ENCODE data around the gene C10orf90.
"Not testable (repeated sequence)": the region's sequence is repeated elsewhere in the genome, so short reads cannot be mapped to it uniquely, and the experiment has no call there.

Gene C10orf90

DNA sequence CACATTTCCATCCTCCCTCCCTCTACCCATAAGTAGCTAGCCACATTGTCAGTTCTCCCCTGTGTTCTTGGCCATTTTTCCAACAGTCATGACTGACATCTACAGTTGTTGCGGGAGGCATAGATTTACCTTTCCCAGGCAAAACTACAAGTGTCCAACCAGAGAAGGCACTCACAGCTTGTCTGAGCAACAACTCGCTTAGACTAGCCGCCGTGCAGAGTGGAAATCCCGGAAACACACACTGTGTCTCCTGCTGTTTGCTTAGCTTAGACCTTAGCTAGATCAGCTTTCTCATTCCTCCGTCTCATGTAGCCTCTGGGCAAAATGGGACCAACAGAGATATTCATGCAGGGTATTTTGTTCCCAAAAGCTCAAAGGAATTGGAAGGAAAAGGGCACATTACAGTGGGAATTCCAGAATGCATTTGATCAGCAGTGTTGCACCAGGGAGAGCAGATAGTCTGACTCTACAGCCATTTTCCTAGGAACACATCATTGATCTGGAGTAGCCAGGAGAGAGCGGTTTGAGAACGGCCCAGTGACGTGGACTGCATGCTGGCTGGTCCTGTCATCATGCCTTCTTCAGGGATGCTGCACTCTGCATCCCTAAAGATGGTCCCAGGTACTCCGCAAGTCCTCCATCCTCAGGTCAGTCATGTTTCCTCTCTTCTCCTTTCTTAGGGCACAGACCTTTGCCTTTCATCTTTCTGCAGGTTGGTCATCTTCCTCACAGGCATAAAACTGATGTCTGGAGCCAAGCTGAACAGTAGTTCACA lies 89.4 kb downstream of the C10orf90 start:
- no peak for DNase-seq

GRCh38 chr10:126576336-126576735 lies 94.2 kb downstream of the C10orf90 start:
- DNase-seq: no peak

DNA sequence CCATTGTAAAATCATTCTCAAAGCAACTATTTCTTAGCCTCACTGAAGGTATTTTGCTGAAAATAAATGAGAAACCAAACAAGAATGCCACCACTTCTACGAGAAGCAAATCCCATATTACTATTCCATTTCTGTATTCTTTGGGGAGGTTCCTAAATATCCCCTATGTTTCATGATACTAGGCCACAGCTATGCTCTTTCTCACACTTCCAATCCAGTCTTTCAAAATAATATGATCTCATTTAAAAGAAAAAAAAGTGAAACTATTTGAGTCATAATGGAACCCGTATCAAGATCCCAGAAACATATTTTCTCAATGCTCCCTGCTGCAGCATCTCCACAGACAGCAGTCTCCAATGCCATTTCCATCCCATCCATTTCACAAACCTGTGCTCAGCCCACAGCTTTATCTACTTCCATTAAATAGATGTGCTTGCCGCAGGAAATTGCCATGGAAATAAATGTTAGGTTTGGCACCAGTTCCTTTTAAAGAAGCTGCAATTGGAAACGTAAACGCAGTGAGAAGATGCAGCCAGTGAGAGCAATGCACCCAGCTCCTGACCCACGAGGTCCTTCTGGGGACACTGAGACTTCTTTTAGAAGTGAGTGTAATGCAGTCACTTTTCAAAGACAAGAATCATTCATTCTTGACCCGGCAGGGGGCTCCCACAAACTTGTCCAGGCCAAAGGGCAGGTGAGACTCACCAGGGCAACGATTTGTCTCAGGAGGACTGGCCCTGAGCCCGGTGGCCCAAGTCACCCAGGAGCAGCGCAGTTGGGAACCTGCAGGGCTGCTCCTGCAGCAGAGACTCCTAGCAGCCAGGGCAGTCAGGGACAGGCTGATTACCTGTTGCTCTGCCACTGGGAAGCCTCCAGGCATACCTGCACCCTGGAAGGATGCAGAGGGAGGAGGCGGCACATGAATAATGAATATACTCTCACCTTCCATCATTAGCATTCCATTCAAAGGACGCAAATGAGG lies 99.6 kb downstream of the C10orf90 start:
- DNase-seq: no peak

DNA sequence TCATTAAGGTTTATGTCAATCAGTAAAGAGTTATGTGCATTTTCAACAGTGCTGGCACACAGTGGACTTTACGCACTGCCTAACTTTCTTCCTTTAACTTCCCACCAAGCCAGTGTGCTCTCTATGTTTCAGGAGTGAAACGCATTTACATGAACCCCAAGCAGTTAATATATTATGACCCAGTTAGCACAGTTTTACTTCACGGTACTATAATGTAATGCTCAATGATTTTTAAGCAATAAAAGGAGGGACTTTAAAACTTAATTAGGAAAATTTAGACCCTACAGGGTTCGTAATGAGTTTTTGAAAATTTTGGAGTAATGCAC lies 100.3 kb downstream of the C10orf90 start:
- no peak for DNase-seq

DNA sequence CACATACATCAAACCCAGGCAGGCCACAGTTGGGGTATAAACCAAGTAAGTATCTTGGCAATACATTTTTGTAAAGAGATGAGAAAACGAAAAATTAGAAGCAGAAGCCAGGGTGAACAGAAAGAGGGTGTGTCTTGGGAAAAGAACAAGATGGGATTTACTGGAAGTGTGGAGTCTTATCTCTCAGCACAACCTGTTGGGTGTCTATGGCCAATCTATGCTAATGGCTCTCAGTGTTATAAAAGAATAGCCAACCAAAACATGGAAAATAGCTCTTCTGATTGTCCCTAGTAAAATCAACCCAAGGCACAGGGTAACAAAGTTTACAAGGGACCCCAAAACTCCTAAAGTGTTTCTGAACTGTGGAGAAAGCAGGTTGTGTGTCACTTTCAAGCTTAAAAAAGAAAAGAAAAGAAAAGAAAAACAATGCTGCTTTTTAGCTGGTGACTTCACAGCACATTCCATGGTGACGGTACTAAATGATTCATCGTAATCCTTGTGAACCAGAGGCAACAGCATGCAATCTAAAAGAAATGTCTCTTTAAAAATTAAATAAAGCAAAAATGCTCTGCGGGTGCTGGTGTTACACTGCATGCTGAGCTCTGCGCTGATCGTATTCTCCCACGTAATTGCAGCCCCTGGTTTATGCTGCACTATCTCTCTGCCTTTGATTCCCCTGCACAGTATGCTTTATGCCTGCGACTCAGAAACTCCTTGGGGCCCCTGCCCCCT lies 100.8 kb downstream of the C10orf90 start:
- DNase-seq: no peak

DNA sequence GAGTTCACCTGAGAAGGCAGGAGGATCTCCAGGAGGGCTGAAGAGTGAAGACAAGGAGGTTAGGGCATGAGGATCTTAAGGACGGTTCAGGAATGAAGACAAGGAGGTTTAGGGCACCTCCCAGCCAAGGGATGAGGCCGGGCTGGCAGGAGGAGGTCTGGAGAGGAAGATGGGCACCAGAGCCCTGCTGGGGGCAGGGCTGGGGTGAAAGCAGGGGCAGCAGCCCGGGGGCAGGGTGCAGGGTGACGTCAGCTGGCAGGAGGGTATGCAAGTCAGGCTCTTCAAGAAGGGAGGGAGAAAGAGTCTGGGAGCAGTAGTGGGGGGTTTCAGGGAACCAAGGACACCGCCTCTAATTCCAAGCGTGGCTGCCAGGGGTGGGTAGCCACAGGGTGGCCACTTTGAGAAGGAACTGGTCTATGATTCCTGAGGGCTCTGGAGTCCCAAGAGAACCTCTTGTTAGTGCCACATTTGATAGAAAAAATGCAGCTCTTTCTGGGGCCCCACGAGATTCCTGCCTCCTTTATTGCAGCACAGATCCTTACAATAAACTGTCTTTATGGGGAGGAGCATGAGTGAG lies 101.6 kb downstream of the C10orf90 start:
- no peak for DNase-seq

GRCh38 chr10:126565871-126566270 lies 104.6 kb downstream of the C10orf90 start:
- DNase-seq: no peak

GRCh38 chr10:126565441-126565840 lies 105.1 kb downstream of the C10orf90 start:
- DNase-seq: peak; percentile 64

DNA sequence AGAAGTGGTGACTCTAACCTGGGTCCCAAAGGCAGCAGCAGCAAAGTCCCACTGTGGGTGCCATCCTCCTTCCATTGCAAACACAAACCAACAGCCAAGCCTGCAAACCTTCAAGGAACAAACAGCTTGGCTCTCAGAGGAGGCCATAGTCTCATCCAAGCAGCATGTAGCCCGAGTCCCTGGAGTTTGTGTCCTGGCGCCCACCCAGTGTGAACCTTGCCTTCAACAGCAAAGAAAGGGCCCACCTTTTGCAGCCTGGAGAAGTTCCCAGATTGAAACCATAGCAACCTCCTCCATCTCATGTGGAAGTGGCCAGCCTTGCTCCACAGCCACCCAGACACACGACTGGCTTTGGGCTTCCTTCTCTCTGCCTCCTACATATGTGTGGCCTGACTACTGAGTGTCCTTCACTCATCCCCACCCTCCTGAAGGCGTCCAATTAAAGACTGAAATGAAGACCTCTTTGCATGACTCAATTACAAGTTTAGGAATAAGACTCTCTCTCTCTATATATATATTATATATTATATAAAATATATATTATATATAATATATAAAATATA lies 106.1 kb downstream of the C10orf90 start:
- no peak for DNase-seq

DNA sequence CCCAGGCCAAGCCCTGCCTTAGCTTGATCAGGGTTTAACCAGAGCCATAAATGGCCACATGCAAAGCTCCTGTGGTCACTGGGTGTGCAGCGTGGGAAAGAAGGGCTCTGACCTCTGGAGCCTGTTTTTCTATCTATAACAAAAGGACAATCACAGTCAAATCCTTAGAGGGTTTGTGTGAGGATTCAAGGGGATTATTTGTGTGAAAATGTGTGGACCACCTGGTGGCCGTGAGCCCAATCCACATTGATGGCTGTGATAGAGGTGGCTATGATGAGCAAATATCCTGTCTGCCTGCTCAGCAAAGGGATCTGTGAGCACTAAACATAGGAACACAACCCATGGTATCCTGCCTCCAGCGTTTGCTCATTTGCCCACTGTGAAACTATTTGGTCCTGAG lies 107.1 kb downstream of the C10orf90 start:
- no peak for DNase-seq

DNA sequence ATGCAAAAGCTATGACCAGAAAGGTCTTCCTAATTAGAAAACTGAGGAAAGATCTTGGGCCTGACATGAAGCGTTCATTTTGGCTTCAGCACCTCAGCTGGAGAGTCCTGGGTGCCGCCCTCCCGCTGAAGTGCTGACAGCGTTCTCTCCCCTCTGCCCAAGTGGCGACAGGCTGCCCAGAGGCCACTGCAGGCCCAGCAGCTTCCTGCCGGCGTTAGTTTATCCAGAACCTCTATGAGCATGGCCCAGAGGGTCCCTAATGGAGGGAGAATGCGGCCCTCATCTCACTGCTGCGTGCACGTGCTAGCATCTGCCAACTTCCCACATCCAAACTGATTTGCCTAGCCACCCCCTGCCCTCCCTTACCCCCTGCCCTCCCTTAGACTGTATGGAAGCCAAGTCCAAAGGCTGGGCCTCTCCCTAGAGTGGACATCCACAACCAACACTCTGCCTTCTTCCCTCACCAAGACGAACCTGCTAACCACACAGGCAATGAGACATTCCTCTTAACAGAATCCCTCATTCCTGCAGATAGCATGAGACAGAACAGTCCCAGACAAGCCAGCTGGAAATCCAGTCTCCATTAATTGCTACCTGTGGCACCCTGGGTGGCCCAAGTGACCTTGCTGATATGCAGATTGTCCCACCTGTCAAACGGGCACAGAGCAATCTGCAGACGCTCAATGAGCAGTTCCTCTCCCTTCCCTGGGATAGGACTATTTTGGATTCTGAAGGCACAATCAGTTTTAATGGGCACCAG lies 108.4 kb downstream of the C10orf90 start:
- no peak for DNase-seq

DNA sequence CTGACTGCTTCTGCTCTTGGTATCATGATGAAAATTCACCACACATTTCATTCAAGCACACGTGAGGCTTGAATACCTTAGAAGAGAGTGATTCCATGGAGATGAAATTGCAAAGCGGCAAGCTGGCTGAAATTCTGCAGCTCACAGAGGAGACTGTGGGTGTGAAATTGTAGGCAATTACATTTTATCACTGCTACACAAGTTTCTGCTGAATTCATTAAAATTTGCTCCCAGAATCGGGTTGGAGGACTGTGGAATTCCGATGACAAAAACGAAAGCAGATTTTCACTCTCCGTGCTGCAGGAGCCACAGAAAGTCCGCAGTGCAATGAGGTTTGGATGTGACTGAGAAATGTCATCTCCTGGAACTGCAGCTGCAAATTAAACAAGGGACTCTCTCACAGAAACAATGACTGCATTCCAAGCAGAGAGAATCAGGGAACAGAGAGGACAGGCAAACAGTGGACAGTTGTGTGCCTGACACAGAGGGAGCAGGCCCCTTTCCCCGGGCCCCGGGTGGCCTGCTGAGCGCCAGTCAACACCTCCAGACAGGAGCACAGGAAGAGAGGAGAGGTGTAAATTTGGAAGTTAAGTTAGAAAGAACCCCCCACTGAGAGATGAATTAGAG lies 109.1 kb downstream of the C10orf90 start:
- DNase-seq: peak; percentile 40

GRCh38 chr10:126558881-126559280 lies 111.6 kb downstream of the C10orf90 start:
- no peak for DNase-seq

GRCh38 chr10:126551202-126551601 lies 119.3 kb downstream of the C10orf90 start:
- peak; percentile 7 for DNase-seq

- DNase-seq: not testable (repeated sequence)
Observed at GRCh38 chr10:126550586-126550985, 119.9 kb downstream of the C10orf90 start.

DNA sequence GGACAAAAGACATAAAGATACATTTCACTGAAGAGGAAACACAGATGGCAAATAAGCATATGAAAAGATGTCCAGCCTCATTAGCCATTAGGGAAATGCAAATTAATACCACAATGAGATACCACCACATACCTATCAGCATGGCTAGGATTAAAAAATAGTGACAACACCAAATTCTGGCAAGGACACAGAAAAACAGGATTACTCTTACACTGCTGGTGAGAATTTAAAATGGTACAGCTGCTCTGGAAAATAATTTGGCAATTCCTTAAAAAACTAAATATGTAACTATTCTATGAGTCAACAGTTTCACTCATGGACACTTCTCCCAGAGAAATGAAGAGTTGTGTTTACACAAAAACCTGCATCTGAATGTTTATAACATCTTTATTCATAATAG lies 121.1 kb downstream of the C10orf90 start:
- DNase-seq: no peak

GRCh38 chr10:126544565-126544964 lies 125.9 kb downstream of the C10orf90 start:
- DNase-seq: no peak

DNA sequence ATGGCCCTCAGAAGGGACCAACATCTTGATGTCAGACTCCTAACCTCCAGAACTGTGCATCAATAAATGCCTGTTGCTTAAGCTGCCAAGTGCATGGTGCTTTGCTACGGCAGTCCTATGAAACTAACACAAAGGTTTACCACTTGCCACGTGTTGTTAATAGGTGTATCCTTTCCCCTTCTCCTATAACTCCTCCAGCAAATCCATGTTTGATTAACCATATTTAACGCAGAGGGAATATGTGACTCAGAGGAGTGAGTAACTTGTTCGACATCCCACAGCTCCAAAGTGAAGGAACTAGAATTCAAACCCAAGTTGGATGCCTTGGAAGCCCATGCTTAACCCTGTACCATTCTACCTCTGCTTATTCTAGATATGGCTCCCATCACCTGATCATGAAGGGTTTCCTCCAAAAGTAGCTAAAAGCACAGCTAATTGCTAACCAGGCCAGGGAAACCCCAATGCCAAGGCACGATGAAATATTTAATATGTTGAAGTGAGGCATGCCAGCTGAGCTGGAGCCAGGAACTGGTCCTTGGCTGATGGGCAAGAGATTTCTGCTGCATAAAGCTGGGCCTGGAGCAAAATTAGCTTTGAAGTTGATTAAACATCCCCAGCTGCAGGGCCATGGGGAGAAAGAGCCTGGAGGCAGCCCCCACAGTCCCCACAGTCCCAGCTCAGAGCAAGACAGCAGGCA lies 131.9 kb downstream of the C10orf90 start:
- DNase-seq: no peak

GRCh38 chr10:126536656-126537055 lies 133.8 kb downstream of the C10orf90 start:
- DNase-seq: no peak

- no peak for DNase-seq
Observed at GRCh38 chr10:126536148-126536547, 134.3 kb downstream of the C10orf90 start.

- peak; percentile 37 for DNase-seq
Observed at GRCh38 chr10:126533644-126534043, 136.8 kb downstream of the C10orf90 start.

All from NCI-H510A treated with DMSO at 0.1 percent for 48 hours (cell line).